ENCODE data around the gene CORT. TPM values are rescaled to one million over a fixed set of nuclear protein-coding genes. Genes with fewer than 3 reads are reported as not detected.
"Not testable (repeated sequence)": the region's sequence is repeated elsewhere in the genome, so short reads cannot be mapped to it uniquely, and the experiment has no call there.

CORT gene
- polyA plus RNA-seq: 1 to 10 TPM in 1 of 4 donors, under 1 TPM in 1, not detected in 2; 0.97 to 1.3 TPM
- long read RNA-seq, donor 1: 0 reads
- long read RNA-seq, donor 2, partial matches to known transcripts: 0 of 1 reads
- long read RNA-seq, donor 2, other reads (novel, unspliced or antisense): 0 of 1 reads
- long read RNA-seq, donor 3, partial matches to known transcripts: 0 of 1 reads
- long read RNA-seq, donor 3, other reads (novel, unspliced or antisense): 0 of 1 reads
- long read RNA-seq, donor 4: 0 reads
- long read RNA-seq, donor 5: 0 reads
- long read RNA-seq, donor 6: 0 reads
- long read RNA-seq, donor 7: 0 reads
- long read RNA-seq, donor 8: 0 reads
- long read RNA-seq, donor 9: 0 reads
- long read RNA-seq, donor 10: 0 reads

DNA sequence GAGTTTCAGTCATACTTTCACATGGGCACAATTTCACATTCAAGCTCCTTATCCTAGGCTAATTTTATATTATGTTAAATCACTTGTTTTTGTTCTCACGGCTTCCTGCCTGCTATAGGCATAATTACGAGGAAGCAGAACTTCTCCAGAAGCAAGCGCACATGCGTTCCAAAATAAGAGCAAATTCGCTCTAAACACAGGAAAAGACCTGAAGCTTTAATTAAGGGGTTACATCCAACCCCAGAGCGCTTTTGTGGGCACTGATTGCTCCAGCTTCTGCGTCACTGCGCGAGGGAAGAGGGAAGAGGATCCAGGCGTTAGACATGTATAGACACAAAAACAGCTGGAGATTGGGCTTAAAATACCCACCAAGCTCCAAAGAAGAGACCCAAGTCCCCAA, at the start of gene CORT:
Gene CORT (plus strand): TSS at position 281 of the 400 bp plus-strand sequence. CDS start 193 bp downstream, outside the sequence.
- peaks cover 0 to 30% (median 0%) of the 10 kb centered on the region in 3 donors for H3K36me3 ChIP-seq (ENCODE audit: control insufficient read depth in 3 of 3, insufficient read depth in 2 of 3, low read depth in 1 of 3, low read length in 3 of 3)
- FAIRE-seq (no peak), DNase-seq (no peak)
- no peaks in the 10 kb centered on the region for H3K4me1 ChIP-seq (ENCODE audit: control insufficient read depth in 3 of 3, insufficient read depth in 2 of 3, low read depth in 1 of 3, low read length in 2 of 3)
- 84 to 95% (median 93%) methylated on average over 10 of the region's 10 CpGs for WGBS, 3 donors
- H3K9me3 ChIP-seq (ENCODE audit: control insufficient read depth in 2 of 2, insufficient read depth in 1 of 2, low read depth in 1 of 2, low read length in 1 of 2): peaks cover 0 to 2% of the 10 kb centered on the region in 2 donors
- no peaks in the 10 kb centered on the region for H3K27me3 ChIP-seq (ENCODE audit: control insufficient read depth in 3 of 3, insufficient read depth in 3 of 3, low read length in 3 of 3)
- H3K27ac ChIP-seq (ENCODE audit: low read depth in 1 of 3, low read length in 2 of 3): no peak within 1 kb of the TSS
- H3K4me3 ChIP-seq (ENCODE audit: low read depth in 1 of 3, low read length in 3 of 3): no peak within 1 kb of the TSS

DNA sequence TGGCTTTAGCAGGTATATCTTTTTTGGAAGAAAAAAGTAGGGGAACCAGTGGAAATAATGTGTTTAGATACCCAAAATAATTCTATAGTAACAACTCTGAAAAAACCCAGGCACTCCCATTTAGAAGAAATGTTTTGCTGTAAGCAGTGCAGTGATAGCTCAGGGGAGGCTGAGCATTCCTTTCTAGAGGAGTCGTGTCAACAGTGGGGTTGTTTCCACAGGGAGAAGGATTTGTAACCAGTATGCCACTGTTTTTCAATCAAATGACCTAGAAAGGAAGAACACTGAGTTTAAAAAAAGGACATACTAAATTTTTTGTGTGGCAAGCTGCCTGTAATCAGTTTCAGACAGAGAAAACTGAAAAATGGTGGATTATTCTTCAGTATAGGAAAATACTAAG, 48.5 kb upstream of the CORT start:
- H3K4me3 ChIP-seq (ENCODE audit: low read depth in 1 of 3, low read length in 3 of 3): no peak overlapping the region
- DNase-seq (no peak), FAIRE-seq (no peak)
- H3K4me1 ChIP-seq (ENCODE audit: control insufficient read depth in 3 of 3, insufficient read depth in 2 of 3, low read depth in 1 of 3, low read length in 2 of 3): peaks cover 0 to 7% (median 6%) of the 10 kb centered on the region in 3 donors
- H3K9me3 ChIP-seq (ENCODE audit: control insufficient read depth in 2 of 2, insufficient read depth in 1 of 2, low read depth in 1 of 2, low read length in 1 of 2): no peaks in the 10 kb centered on the region
- 75 to 88% (median 83%) methylated on average over 1 of the region's 1 CpG for WGBS, 3 donors
- H3K27ac ChIP-seq (ENCODE audit: low read depth in 1 of 3, low read length in 2 of 3): no peak overlapping the region
- no peaks in the 10 kb centered on the region for H3K27me3 ChIP-seq (ENCODE audit: control insufficient read depth in 3 of 3, insufficient read depth in 3 of 3, low read length in 3 of 3)
- H3K36me3 ChIP-seq (ENCODE audit: control insufficient read depth in 3 of 3, insufficient read depth in 2 of 3, low read depth in 1 of 3, low read length in 3 of 3): peaks cover 8 to 43% (median 11%) of the 10 kb centered on the region in 3 donors

DNA sequence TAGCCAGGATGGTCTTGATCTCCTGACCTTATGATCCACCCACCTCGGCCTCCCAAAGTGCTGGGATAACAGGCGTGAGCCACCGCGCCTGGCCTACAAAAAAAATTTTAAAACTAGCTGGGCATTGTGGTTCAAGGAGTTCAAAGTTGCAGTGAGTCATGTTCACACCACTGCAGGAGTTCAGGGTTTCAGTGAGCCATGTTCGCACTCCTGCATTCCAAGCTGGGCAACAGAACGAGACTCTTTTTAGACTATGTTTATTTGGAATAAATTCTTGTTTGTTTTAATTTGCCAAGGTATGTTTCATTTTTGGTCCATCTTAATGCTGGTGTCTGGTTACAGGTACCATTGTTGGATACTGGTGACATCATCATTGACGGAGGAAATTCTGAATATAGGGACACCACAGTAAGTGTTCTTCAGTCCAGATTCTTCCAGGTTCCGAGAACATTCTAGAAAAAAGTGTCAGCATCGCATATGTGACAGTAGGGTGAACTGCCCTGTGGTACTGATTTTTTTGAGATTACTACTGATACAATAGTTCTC, 47.0 kb upstream of the CORT start:
- H3K36me3 ChIP-seq (ENCODE audit: control insufficient read depth in 3 of 3, insufficient read depth in 2 of 3, low read depth in 1 of 3, low read length in 3 of 3): peaks cover 8 to 57% (median 18%) of the 10 kb centered on the region in 3 donors
- no peaks in the 10 kb centered on the region for H3K9me3 ChIP-seq (ENCODE audit: control insufficient read depth in 2 of 2, insufficient read depth in 1 of 2, low read depth in 1 of 2, low read length in 1 of 2)
- H3K4me3 ChIP-seq (ENCODE audit: low read depth in 1 of 3, low read length in 3 of 3): no peak overlapping the region
- peaks cover 0 to 7% (median 6%) of the 10 kb centered on the region in 3 donors for H3K4me1 ChIP-seq (ENCODE audit: control insufficient read depth in 3 of 3, insufficient read depth in 2 of 3, low read depth in 1 of 3, low read length in 2 of 3)
- no peak overlapping the region for H3K27ac ChIP-seq (ENCODE audit: low read depth in 1 of 3, low read length in 2 of 3)
- no peak for FAIRE-seq
- no peaks in the 10 kb centered on the region for H3K27me3 ChIP-seq (ENCODE audit: control insufficient read depth in 3 of 3, insufficient read depth in 3 of 3, low read length in 3 of 3)
- 94 to 99% (median 95%) methylated on average over 9 of the region's 9 CpGs for WGBS, 3 donors
- DNase-seq: no peak

DNA sequence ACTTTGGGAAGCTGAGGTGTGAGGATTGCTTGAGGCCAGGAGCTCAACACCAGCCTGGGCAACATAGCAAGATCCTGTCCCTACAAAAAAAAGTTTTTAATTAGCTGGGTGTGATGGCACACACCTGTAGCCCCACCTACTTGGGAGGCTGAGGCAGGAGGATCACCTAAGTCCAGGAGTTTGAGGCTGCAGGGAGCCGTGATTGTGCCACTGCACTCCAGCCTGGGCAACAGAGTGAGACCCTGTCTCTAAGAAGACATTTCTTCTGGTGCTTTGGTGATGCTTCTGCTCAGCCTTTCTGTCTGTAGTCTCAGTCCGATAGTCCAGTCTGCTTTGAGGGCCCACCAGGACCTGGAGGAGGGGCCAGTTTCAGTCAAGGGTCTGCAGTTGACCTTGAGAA, 42.6 kb upstream of the CORT start:
- no peak for DNase-seq
- Histone ChIP-seq H3K36me3 (ENCODE audit: control insufficient read depth in 3 of 3, insufficient read depth in 2 of 3, low read depth in 1 of 3, low read length in 3 of 3) (peaks cover 22 to 76% (median 38%) of the 10 kb centered on the region in 3 donors), H3K4me3 (ENCODE audit: low read depth in 1 of 3, low read length in 3 of 3) (no peak overlapping the region), H3K9me3 (ENCODE audit: control insufficient read depth in 2 of 2, insufficient read depth in 1 of 2, low read depth in 1 of 2, low read length in 1 of 2) (no peaks in the 10 kb centered on the region), H3K27me3 (ENCODE audit: control insufficient read depth in 3 of 3, insufficient read depth in 3 of 3, low read length in 3 of 3) (no peaks in the 10 kb centered on the region), H3K27ac (ENCODE audit: low read depth in 1 of 3, low read length in 2 of 3) (no peak overlapping the region), H3K4me1 (ENCODE audit: control insufficient read depth in 3 of 3, insufficient read depth in 2 of 3, low read depth in 1 of 3, low read length in 2 of 3) (no peaks in the 10 kb centered on the region)
- no peak for FAIRE-seq
- WGBS, 3 donors: 93 to 96% (median 95%) methylated on average over 2 of the region's 2 CpGs

GRCh38 chr1:10415211-10415930, 34.5 kb upstream of the CORT start:
- Histone ChIP-seq H3K27ac (ENCODE audit: low read depth in 1 of 3, low read length in 2 of 3) (peak overlapping the region in 2 of 3 donors; percentile 25 to 51), H3K36me3 (ENCODE audit: control insufficient read depth in 3 of 3, insufficient read depth in 2 of 3, low read depth in 1 of 3, low read length in 3 of 3) (peaks cover 34 to 66% (median 43%) of the 10 kb centered on the region in 3 donors), H3K4me3 (ENCODE audit: low read depth in 1 of 3, low read length in 3 of 3) (no peak overlapping the region), H3K4me1 (ENCODE audit: control insufficient read depth in 3 of 3, insufficient read depth in 2 of 3, low read depth in 1 of 3, low read length in 2 of 3) (peaks cover 0 to 4% (median 0%) of the 10 kb centered on the region in 3 donors), H3K27me3 (ENCODE audit: control insufficient read depth in 3 of 3, insufficient read depth in 3 of 3, low read length in 3 of 3) (no peaks in the 10 kb centered on the region), H3K9me3 (ENCODE audit: control insufficient read depth in 2 of 2, insufficient read depth in 1 of 2, low read depth in 1 of 2, low read length in 1 of 2) (no peaks in the 10 kb centered on the region)
- DNase-seq (peak in 1 of 2 donors; percentile 58), FAIRE-seq (no peak)
- 56 to 66% (median 58%) methylated on average over 6 of the region's 6 CpGs for WGBS, 3 donors

GRCh38 chr1:10415967-10416366, 33.9 kb upstream of the CORT start:
- not testable (repeated sequence) for FAIRE-seq; DNase-seq; H3K27ac ChIP-seq (ENCODE audit: low read depth in 1 of 3, low read length in 2 of 3); H3K4me1 ChIP-seq (ENCODE audit: control insufficient read depth in 3 of 3, insufficient read depth in 2 of 3, low read depth in 1 of 3, low read length in 2 of 3); H3K4me3 ChIP-seq (ENCODE audit: low read depth in 1 of 3, low read length in 3 of 3); H3K9me3 ChIP-seq (ENCODE audit: control insufficient read depth in 2 of 2, insufficient read depth in 1 of 2, low read depth in 1 of 2, low read length in 1 of 2); H3K27me3 ChIP-seq (ENCODE audit: control insufficient read depth in 3 of 3, insufficient read depth in 3 of 3, low read length in 3 of 3)
- WGBS, 3 donors: 92 to 98% (median 93%) methylated on average over 1 of the region's 1 CpG
- H3K36me3 ChIP-seq (ENCODE audit: control insufficient read depth in 3 of 3, insufficient read depth in 2 of 3, low read depth in 1 of 3, low read length in 3 of 3): peaks cover 32 to 69% (median 43%) of the 10 kb centered on the region in 3 donors

GRCh38 chr1:10418741-10419140, 31.1 kb upstream of the CORT start:
- not testable (repeated sequence) for H3K4me1 ChIP-seq (ENCODE audit: control insufficient read depth in 3 of 3, insufficient read depth in 2 of 3, low read depth in 1 of 3, low read length in 2 of 3); H3K9me3 ChIP-seq (ENCODE audit: control insufficient read depth in 2 of 2, insufficient read depth in 1 of 2, low read depth in 1 of 2, low read length in 1 of 2); FAIRE-seq; H3K4me3 ChIP-seq (ENCODE audit: low read depth in 1 of 3, low read length in 3 of 3); DNase-seq; H3K27ac ChIP-seq (ENCODE audit: low read depth in 1 of 3, low read length in 2 of 3); H3K27me3 ChIP-seq (ENCODE audit: control insufficient read depth in 3 of 3, insufficient read depth in 3 of 3, low read length in 3 of 3)
- WGBS, 3 donors: 96 to 97% (median 97%) methylated on average over 8 of the region's 8 CpGs
- H3K36me3 ChIP-seq (ENCODE audit: control insufficient read depth in 3 of 3, insufficient read depth in 2 of 3, low read depth in 1 of 3, low read length in 3 of 3): peaks cover 27 to 66% (median 28%) of the 10 kb centered on the region in 3 donors

DNA sequence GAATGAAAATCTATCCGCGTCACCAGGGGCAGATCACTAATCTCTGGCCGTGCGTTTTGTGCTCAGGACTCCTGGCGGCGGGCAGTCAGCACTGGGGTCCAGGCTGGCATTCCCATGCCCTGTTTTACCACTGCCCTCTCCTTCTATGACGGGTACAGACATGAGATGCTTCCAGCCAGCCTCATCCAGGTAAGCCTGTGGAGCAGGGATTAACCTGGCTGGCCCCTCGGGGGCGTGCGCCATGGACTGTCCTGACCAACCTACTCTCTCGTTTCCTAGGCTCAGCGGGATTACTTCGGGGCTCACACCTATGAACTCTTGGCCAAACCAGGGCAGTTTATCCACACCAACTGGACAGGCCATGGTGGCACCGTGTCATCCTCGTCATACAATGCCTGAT, 30.5 kb upstream of the CORT start:
- H3K36me3 ChIP-seq (ENCODE audit: control insufficient read depth in 3 of 3, insufficient read depth in 2 of 3, low read depth in 1 of 3, low read length in 3 of 3): peaks cover 26 to 62% (median 27%) of the 10 kb centered on the region in 3 donors
- H3K4me3 ChIP-seq (ENCODE audit: low read depth in 1 of 3, low read length in 3 of 3): no peak overlapping the region
- DNase-seq (no peak), FAIRE-seq (no peak)
- no peaks in the 10 kb centered on the region for H3K9me3 ChIP-seq (ENCODE audit: control insufficient read depth in 2 of 2, insufficient read depth in 1 of 2, low read depth in 1 of 2, low read length in 1 of 2)
- peaks cover 0 to 13% (median 0%) of the 10 kb centered on the region in 3 donors for H3K4me1 ChIP-seq (ENCODE audit: control insufficient read depth in 3 of 3, insufficient read depth in 2 of 3, low read depth in 1 of 3, low read length in 2 of 3)
- 89 to 95% (median 93%) methylated on average over 15 of the region's 15 CpGs for WGBS, 3 donors
- peak overlapping the region in 1 of 3 donors; percentile 49 for H3K27ac ChIP-seq (ENCODE audit: low read depth in 1 of 3, low read length in 2 of 3)
- H3K27me3 ChIP-seq (ENCODE audit: control insufficient read depth in 3 of 3, insufficient read depth in 3 of 3, low read length in 3 of 3): no peaks in the 10 kb centered on the region
